H9 (cell line): ENCODE results near the gene MICALL1. TPM values are rescaled to one million over a fixed set of nuclear protein-coding genes. Genes with fewer than 3 reads are reported as not detected.

Experiments used
- DNase-seq: peaks from one replicate; pipeline ENCODE4 v3.0.0-alpha.2; 2017
- H2AFZ ChIP-seq: one replicate; pipeline ENCODE4 v1.6.1; 2013; ENCODE audit warnings: mild to moderate bottlenecking, low read length, control low read depth, moderate library complexity
- H2AK5ac ChIP-seq: 2 replicates; pipeline ENCODE4 v1.6.1; 2013; ENCODE audit warnings: low read length, control low read depth, mixed read lengths; ENCODE audit not compliant: insufficient read length
- H2BK120ac ChIP-seq: one replicate; pipeline ENCODE4 v1.6.1; 2013; ENCODE audit warnings: low read depth, mild to moderate bottlenecking, low read length, control low read depth, inconsistent platforms; ENCODE audit not compliant: poor library complexity, severe bottlenecking
- H2BK12ac ChIP-seq: 2 replicates; pipeline ENCODE4 v1.6.1; 2013; ENCODE audit warnings: low read length, control low read depth, mixed read lengths, low read depth; ENCODE audit not compliant: insufficient read length
- H2BK15ac ChIP-seq: 2 replicates; pipeline ENCODE4 v1.6.1; 2013; ENCODE audit warnings: low read depth, low read length, control low read depth
- H2BK20ac ChIP-seq: one replicate; pipeline ENCODE4 v1.6.1; 2013; ENCODE audit warnings: low read depth, mild to moderate bottlenecking, low read length, control low read depth, inconsistent platforms; ENCODE audit not compliant: poor library complexity, severe bottlenecking
- H2BK5ac ChIP-seq: 2 replicates; pipeline ENCODE4 v1.6.1; 2013; ENCODE audit warnings: low read length, control low read depth, mixed read lengths; ENCODE audit not compliant: insufficient read length
- H3K14ac ChIP-seq: 2 replicates; pipeline ENCODE4 v1.6.1; 2013; ENCODE audit warnings: low read length, control low read depth; ENCODE audit not compliant: insufficient read depth
- H3K18ac ChIP-seq: 2 replicates; pipeline ENCODE4 v1.6.1; 2013; ENCODE audit warnings: low read depth, mild to moderate bottlenecking, mixed read lengths, low read length, control low read depth; ENCODE audit not compliant: insufficient read length
- H3K23ac ChIP-seq: 2 replicates; pipeline ENCODE4 v1.6.1; 2013; ENCODE audit warnings: low read length, control low read depth, mixed read lengths, low read depth; ENCODE audit not compliant: insufficient read length
- H3K23me2 ChIP-seq: 2 replicates; pipeline ENCODE4 v1.6.1; 2013; ENCODE audit warnings: low read depth, mild to moderate bottlenecking, mixed read lengths, low read length, control low read depth; ENCODE audit not compliant: insufficient read length, poor library complexity, severe bottlenecking
- H3K27ac ChIP-seq: 2 replicates; pipeline ENCODE4 v1.5.1; 2013; ENCODE audit warnings: low read length, control low read depth, mixed read lengths, low read depth; ENCODE audit not compliant: insufficient read length
- H3K27me3 ChIP-seq: 2 replicates; pipeline ENCODE4 v1.6.1; 2013; ENCODE audit warnings: low read length, control low read depth, inconsistent platforms; ENCODE audit not compliant: insufficient read depth
- H3K4ac ChIP-seq: 2 replicates; pipeline ENCODE4 v1.6.1; 2013; ENCODE audit warnings: low read depth, mild to moderate bottlenecking, control low read depth, inconsistent platforms, low read length, moderate library complexity
- H3K4me1 ChIP-seq: 2 replicates; pipeline ENCODE4 v1.6.1; 2013; ENCODE audit warnings: low read length, control low read depth, inconsistent platforms; ENCODE audit not compliant: insufficient read depth
- H3K4me2 ChIP-seq: 2 replicates; pipeline ENCODE4 v1.6.1; 2013; ENCODE audit warnings: low read length, control low read depth, mixed read lengths; ENCODE audit not compliant: insufficient read length, insufficient read depth
- H3K56ac ChIP-seq: 2 replicates; pipeline ENCODE4 v1.6.1; 2013; ENCODE audit warnings: low read depth, mild to moderate bottlenecking, mixed read lengths, low read length, control low read depth; ENCODE audit not compliant: insufficient read length
- H3K79me1 ChIP-seq: 2 replicates; pipeline ENCODE4 v1.6.1; 2013; ENCODE audit warnings: low read depth, mild to moderate bottlenecking, moderate library complexity, low read length, control low read depth, inconsistent platforms; ENCODE audit not compliant: insufficient read depth, poor library complexity, severe bottlenecking
- H3K79me2 ChIP-seq: 2 replicates; pipeline ENCODE4 v1.6.1; 2013; ENCODE audit warnings: low read length, control low read depth, inconsistent platforms; ENCODE audit not compliant: insufficient read depth
- H3K9ac ChIP-seq: 2 replicates; pipeline ENCODE4 v1.6.1; 2013; ENCODE audit warnings: low read length, control low read depth, mixed read lengths; ENCODE audit not compliant: insufficient read length; ENCODE audit errors: extremely low read depth
- H3K9me3 ChIP-seq: one replicate; pipeline ENCODE4 v1.6.1; 2013; ENCODE audit warnings: low read depth, low read length, inconsistent platforms; ENCODE audit not compliant: control insufficient read depth
- H3T11ph ChIP-seq: one replicate; pipeline ENCODE4 v1.6.1; 2013; ENCODE audit warnings: mild to moderate bottlenecking, low read length, control low read depth, inconsistent platforms
- H4K20me1 ChIP-seq: one replicate; pipeline ENCODE4 v1.6.1; 2013; ENCODE audit not compliant: control insufficient read depth, insufficient read length, insufficient read depth
- H4K5ac ChIP-seq: 2 replicates; pipeline ENCODE4 v1.6.1; 2013; ENCODE audit warnings: low read depth, mild to moderate bottlenecking, mixed read lengths, low read length, control low read depth; ENCODE audit not compliant: insufficient read length
- H4K8ac ChIP-seq: replicated peaks from 2 replicates; pipeline ENCODE4 v1.6.1; 2013; ENCODE audit warnings: low read length, control low read depth, mixed read lengths, low read depth; ENCODE audit not compliant: insufficient read length
- H4K91ac ChIP-seq: 2 replicates; pipeline ENCODE4 v1.6.1; 2013; ENCODE audit warnings: low read depth, mild to moderate bottlenecking, moderate library complexity, mixed read lengths, low read length, control low read depth; ENCODE audit not compliant: insufficient read length
- H3K27ac Mint-ChIP-seq, 3 experiments: 2 replicates in 2 of 3; 3 replicates in 1 of 3; pipeline ENCODE4 v1.8.0; 2020 to 2021; ENCODE audit warnings: mixed read lengths in 3 of 3, mild to moderate bottlenecking in 1 of 3, moderate library complexity in 1 of 3
- H3K27me3 Mint-ChIP-seq: 2 replicates; pipeline ENCODE4 v1.8.0; 2021; ENCODE audit warnings: low read depth, mild to moderate bottlenecking, moderate library complexity, mixed read lengths
- H3K36me3 Mint-ChIP-seq, 3 experiments: 2 replicates in 2 of 3; 3 replicates in 1 of 3; pipeline ENCODE4 v1.8.0; 2020 to 2021; ENCODE audit warnings: low read depth in 3 of 3, mixed read lengths in 3 of 3; ENCODE audit not compliant: insufficient read depth in 1 of 3
- H3K4me1 Mint-ChIP-seq, 2 experiments: 2 replicates each; pipeline ENCODE4 v1.8.0; 2020; ENCODE audit warnings: mixed read lengths in 2 of 2
- H3K4me3 Mint-ChIP-seq, 2 experiments: 2 replicates in 1 of 2; 3 replicates in 1 of 2; pipeline ENCODE4 v1.8.0; 2020 to 2021; ENCODE audit warnings: mild to moderate bottlenecking in 2 of 2, mixed read lengths in 2 of 2, moderate library complexity in 1 of 2
- H3K9me3 Mint-ChIP-seq, 2 experiments: 2 replicates in 1 of 2; 3 replicates in 1 of 2; pipeline ENCODE4 v1.8.0; 2020; ENCODE audit warnings: mild to moderate bottlenecking in 2 of 2, mixed read lengths in 2 of 2, moderate library complexity in 1 of 2
- CTCF ChIP-seq: fragments of 200-600 bp; sonication (generic); conservative IDR thresholded peaks from 3 replicates; pipeline ENCODE4 v1.8.0; 2021; ENCODE audit warnings: antibody characterized with exemption, mild to moderate bottlenecking
- WGBS: extraction: QIAGEN DNeasy Blood & Tissue Kit; methylation state at CpG from one replicate; pipeline ENCODE4 v1.1.7; 2013; ENCODE audit warnings: missing lambda C conversion rate, low lambda C conversion rate, mixed read lengths; ENCODE audit not compliant: insufficient read length; ENCODE audit errors: extremely low coverage; 5-methylcytosine and 5-hydroxymethylcytosine counted together
- total RNA-seq: library from RNA; stranded (reverse); gene quantifications from 2 replicates; pipeline ENCODE4 v1.2.1, GENCODE V29; 2021

Gene MICALL1
- total RNA-seq, 1 experiment from 2014 or later = 33.3 TPM

- H3K9me3 ChIP-seq = no peaks in the 10 kb centered on the region
- no peak overlapping the region; a peak in 1 of 7 replicates for H3K27ac Mint-ChIP-seq
- no peak overlapping the region for H3K4me3 Mint-ChIP-seq
- H3K9ac ChIP-seq = no peak overlapping the region
- peaks cover 3% of the 10 kb centered on the region for H4K20me1 ChIP-seq
- H4K5ac ChIP-seq = no peak overlapping the region
- no peak for TF ChIP-seq CTCF
- no peaks in the 10 kb centered on the region for H3K79me1 ChIP-seq
- no peak overlapping the region; the same call in 1 of the 2 replicates for H3K14ac ChIP-seq
- H3K56ac ChIP-seq = no peak overlapping the region
- no peak overlapping the region for H4K8ac ChIP-seq
- H2BK15ac ChIP-seq = no peak overlapping the region
- no peak overlapping the region for H3K23ac ChIP-seq
- no peak overlapping the region for H4K91ac ChIP-seq
- 0 out of 5 replicates have a peak, but pooled peaks cover 0 to 3% of the 10 kb centered on the region in 2 experiments for H3K9me3 Mint-ChIP-seq
- no peak overlapping the region for H2BK20ac ChIP-seq
- no CpG with 5 or more reads among the region's 5 CpGs for WGBS
- no peak overlapping the region for H2BK120ac ChIP-seq
- no peak overlapping the region for H2AK5ac ChIP-seq
- peaks cover 18 to 49% (median 45%) of the 10 kb centered on the region in 3 experiments; a peak in 6 of 7 replicates for H3K36me3 Mint-ChIP-seq
- H3K27ac ChIP-seq = no peak overlapping the region
- H3K4me1 Mint-ChIP-seq = peaks cover 36 to 46% of the 10 kb centered on the region in 2 experiments
- no peak overlapping the region for H2AFZ ChIP-seq
- no peaks in the 10 kb centered on the region; the same call in 1 of the 2 replicates for H3K4me1 ChIP-seq
- no peaks in the 10 kb centered on the region for H3K27me3 ChIP-seq
- H3T11ph ChIP-seq = no peak overlapping the region
- no peaks in the 10 kb centered on the region; the same call in 1 of the 2 replicates for H3K27me3 Mint-ChIP-seq
- no peak overlapping the region for H3K4me2 ChIP-seq
- H3K23me2 ChIP-seq = no peaks in the 10 kb centered on the region
- no peak overlapping the region for H3K4ac ChIP-seq
- DNase-seq = no peak
- no peak overlapping the region for H3K18ac ChIP-seq
- no peak overlapping the region for H2BK5ac ChIP-seq
- H2BK12ac ChIP-seq = no peak overlapping the region
- no peaks in the 10 kb centered on the region for H3K79me2 ChIP-seq
Observed at GRCh38 chr22:37968452-37969251, 62.6 kb downstream of the MICALL1 start.
